H1 (cell line): Measurements from ENCODE around the gene DCTN5.

Experiments
- NRF1 ChIP-seq: IDR thresholded peaks from 2 replicates; pipeline ENCODE4 v1.6.1; 2011; ENCODE audit warnings: mild to moderate bottlenecking, low read depth, low read length, improper control_type of control experiment
- TF ChIP-seq, protein P1 (sequence below): IDR thresholded peaks from 2 replicates; pipeline ENCODE4 v1.6.1; 2011; ENCODE audit warnings: low read depth, mild to moderate bottlenecking, low read length; ENCODE audit not compliant: insufficient read depth

GRCh38 chr16:23712976-23713375, 71.7 kb downstream of the DCTN5 start, which contains the start of gene ERN2:
- TF ChIP-seq, protein P1, sequence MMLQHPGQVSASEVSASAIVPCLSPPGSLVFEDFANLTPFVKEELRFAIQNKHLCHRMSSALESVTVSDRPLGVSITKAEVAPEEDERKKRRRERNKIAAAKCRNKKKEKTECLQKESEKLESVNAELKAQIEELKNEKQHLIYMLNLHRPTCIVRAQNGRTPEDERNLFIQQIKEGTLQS: no peak
- TF ChIP-seq NRF1: no peak
